ENCODE measurements around the gene NRXN2.

DNA sequence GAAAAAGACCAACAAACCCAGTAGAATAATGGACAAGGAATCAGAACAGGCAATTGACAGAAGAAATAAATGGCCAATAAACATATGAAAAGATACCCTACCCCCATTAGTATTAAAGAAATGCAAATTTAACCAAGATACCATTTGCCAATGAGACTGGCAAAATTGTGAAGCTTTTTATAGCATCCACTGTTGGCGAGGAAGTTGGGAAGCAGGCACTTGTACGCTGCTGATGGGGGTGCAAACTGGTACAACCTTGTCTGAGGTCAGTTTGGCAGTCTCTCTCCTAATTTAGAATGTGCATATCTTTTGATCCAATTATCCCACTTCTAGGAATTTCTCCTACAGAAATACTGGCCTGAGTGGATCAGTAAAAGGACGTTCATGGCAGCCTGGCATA lies 8.6 kb upstream of the NRXN2 start:
- TF ChIP-seq, protein P1, sequence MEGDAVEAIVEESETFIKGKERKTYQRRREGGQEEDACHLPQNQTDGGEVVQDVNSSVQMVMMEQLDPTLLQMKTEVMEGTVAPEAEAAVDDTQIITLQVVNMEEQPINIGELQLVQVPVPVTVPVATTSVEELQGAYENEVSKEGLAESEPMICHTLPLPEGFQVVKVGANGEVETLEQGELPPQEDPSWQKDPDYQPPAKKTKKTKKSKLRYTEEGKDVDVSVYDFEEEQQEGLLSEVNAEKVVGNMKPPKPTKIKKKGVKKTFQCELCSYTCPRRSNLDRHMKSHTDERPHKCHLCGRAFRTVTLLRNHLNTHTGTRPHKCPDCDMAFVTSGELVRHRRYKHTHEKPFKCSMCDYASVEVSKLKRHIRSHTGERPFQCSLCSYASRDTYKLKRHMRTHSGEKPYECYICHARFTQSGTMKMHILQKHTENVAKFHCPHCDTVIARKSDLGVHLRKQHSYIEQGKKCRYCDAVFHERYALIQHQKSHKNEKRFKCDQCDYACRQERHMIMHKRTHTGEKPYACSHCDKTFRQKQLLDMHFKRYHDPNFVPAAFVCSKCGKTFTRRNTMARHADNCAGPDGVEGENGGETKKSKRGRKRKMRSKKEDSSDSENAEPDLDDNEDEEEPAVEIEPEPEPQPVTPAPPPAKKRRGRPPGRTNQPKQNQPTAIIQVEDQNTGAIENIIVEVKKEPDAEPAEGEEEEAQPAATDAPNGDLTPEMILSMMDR (IDR thresholded peaks at IDR 0.05): no peak
- TF ChIP-seq POLR2AphosphoS5 (IDR thresholded peaks at IDR 0.05; ENCODE audit: low read depth, low read length) (no peak), EZH2phosphoT487 (IDR thresholded peaks at IDR 0.05; ENCODE audit: borderline replicate concordance, low read depth) (no peak), EP300 (IDR thresholded peaks at IDR 0.05; ENCODE audit: borderline replicate concordance in 1 of 2, low read depth in 1 of 2, low read length in 1 of 2) (no peak), RAD21 (IDR thresholded peaks at IDR 0.05; ENCODE audit: low read length) (no peak)
- TF ChIP-seq, protein P2, sequence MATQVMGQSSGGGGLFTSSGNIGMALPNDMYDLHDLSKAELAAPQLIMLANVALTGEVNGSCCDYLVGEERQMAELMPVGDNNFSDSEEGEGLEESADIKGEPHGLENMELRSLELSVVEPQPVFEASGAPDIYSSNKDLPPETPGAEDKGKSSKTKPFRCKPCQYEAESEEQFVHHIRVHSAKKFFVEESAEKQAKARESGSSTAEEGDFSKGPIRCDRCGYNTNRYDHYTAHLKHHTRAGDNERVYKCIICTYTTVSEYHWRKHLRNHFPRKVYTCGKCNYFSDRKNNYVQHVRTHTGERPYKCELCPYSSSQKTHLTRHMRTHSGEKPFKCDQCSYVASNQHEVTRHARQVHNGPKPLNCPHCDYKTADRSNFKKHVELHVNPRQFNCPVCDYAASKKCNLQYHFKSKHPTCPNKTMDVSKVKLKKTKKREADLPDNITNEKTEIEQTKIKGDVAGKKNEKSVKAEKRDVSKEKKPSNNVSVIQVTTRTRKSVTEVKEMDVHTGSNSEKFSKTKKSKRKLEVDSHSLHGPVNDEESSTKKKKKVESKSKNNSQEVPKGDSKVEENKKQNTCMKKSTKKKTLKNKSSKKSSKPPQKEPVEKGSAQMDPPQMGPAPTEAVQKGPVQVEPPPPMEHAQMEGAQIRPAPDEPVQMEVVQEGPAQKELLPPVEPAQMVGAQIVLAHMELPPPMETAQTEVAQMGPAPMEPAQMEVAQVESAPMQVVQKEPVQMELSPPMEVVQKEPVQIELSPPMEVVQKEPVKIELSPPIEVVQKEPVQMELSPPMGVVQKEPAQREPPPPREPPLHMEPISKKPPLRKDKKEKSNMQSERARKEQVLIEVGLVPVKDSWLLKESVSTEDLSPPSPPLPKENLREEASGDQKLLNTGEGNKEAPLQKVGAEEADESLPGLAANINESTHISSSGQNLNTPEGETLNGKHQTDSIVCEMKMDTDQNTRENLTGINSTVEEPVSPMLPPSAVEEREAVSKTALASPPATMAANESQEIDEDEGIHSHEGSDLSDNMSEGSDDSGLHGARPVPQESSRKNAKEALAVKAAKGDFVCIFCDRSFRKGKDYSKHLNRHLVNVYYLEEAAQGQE (IDR thresholded peaks at IDR 0.05; ENCODE audit: low read depth, low read length): no peak
